K562 (cell line): ENCODE data around the gene SRSF9. TPM values are rescaled to one million over a fixed set of nuclear protein-coding genes. Genes with fewer than 3 reads are reported as not detected.
A peak's percentile ranks its signal among the peaks of the same experiment; 100 is the strongest.

Source experiments
- ATAC-seq: fragments of 200-7000 bp; cut with Tn5 transposase; 3 replicates; pipeline ENCODE4 v1.9.1; 2020; ENCODE audit warnings: moderate library complexity
- BruUV-seq: library from RNA; stranded (reverse); fragments of 400-500 nt; replicated peaks from 2 replicates; lab custom pipeline; 2021; lab: Mats Ljungman, UMichigan
- CTCF ChIA-PET: fragments of 300-600 bp; formaldehyde crosslinking; extraction: SDS; loops from one replicate; lab custom pipeline; 2021; ENCODE audit warnings: low intra/inter-chr PET ratio; lab: Yijun Ruan, JAX
- POLR2A ChIA-PET: fragments of 300-600, 350-650 bp; sonication (Branson Sonifier 250); formaldehyde crosslinking; extraction: SDS; loops from one replicate; lab custom pipeline; 2021; ENCODE audit warnings: antibody characterized with exemption, inconsistent platforms; lab: Yijun Ruan, JAX
- DNase-seq, 4 experiments: peaks; one replicate each; pipeline versions ENCODE4 v3.0.0 to v3.0.0-alpha.2; 2011 to 2018; ENCODE audit warnings: low spot score in 3 of 4, mixed read lengths in 3 of 4; ENCODE audit errors: extremely low read depth in 1 of 4
- FAIRE-seq: peaks from 2 replicates; lab custom pipeline; 2011; peaks lifted over from hg19 to GRCh38; lab: Jason Lieb, UNC
- H2AFZ ChIP-seq: 2 replicates; pipeline ENCODE4 v1.6.0; 2011; ENCODE audit warnings: low read depth, low read length, control low read depth, inconsistent platforms
- H3K27ac ChIP-seq: fragments of 200-600 bp; 3 replicates; pipeline ENCODE4 v1.8.0; 2011; ENCODE audit warnings: low read depth, mild to moderate bottlenecking, control low read depth, inconsistent platforms, low read length, moderate library complexity, mixed read lengths; ENCODE audit errors: extremely low read depth
- H3K27me3 ChIP-seq, 2 experiments: fragments of 300-600 bp in 1 of 2; 2 replicates in 1 of 2; 3 replicates in 1 of 2; pipeline versions ENCODE4 v1.6.0 to v1.8.0; 2011; ENCODE audit warnings: inconsistent platforms in 2 of 2, low read length in 2 of 2, mild to moderate bottlenecking in 1 of 2, mixed read lengths in 1 of 2, moderate library complexity in 1 of 2; ENCODE audit not compliant: control insufficient read depth in 2 of 2, insufficient read depth in 2 of 2
- H3K36me3 ChIP-seq: fragments of 300-600 bp; 3 replicates; pipeline ENCODE4 v1.8.0; 2011; ENCODE audit warnings: mild to moderate bottlenecking, low read length, inconsistent platforms; ENCODE audit not compliant: control insufficient read depth, insufficient read depth
- H3K4me1 ChIP-seq, 2 experiments: fragments of 200-600 bp in 1 of 2; replicated peaks in 1 of 2; 2 replicates in 1 of 2; 3 replicates in 1 of 2; pipeline versions ENCODE4 v1.5.1 to v1.8.0; 2011; ENCODE audit warnings: inconsistent platforms in 2 of 2, low read length in 2 of 2, mild to moderate bottlenecking in 1 of 2, mixed read lengths in 1 of 2, moderate library complexity in 1 of 2; ENCODE audit not compliant: control insufficient read depth in 2 of 2, insufficient read depth in 2 of 2
- H3K4me2 ChIP-seq: 2 replicates; pipeline ENCODE4 v1.6.1; 2011; ENCODE audit warnings: low read length, control low read depth, inconsistent platforms, mixed read lengths; ENCODE audit not compliant: insufficient read depth
- H3K4me3 ChIP-seq: fragments of 200-600 bp; sonication (generic), shearing (Covaris generic); 2 replicates; pipeline ENCODE4 v1.5.1; 2016; ENCODE audit warnings: control low read depth, inconsistent platforms
- H3K79me2 ChIP-seq: fragments of 200-600 bp; 3 replicates; pipeline ENCODE4 v1.8.0; 2011; ENCODE audit warnings: low read length, inconsistent platforms; ENCODE audit not compliant: control insufficient read depth, insufficient read depth
- H3K9ac ChIP-seq, 2 experiments: 2 replicates each; pipeline versions ENCODE4 v1.6.0 to v1.6.1; 2011; ENCODE audit warnings: low read depth in 2 of 2, low read length in 2 of 2, control low read depth in 1 of 2, inconsistent platforms in 1 of 2, mild to moderate bottlenecking in 1 of 2, mixed read lengths in 1 of 2; ENCODE audit not compliant: insufficient read depth in 1 of 2
- H3K9me1 ChIP-seq: one replicate; pipeline ENCODE4 v1.6.0; 2011; ENCODE audit warnings: inconsistent platforms, mild to moderate bottlenecking, low read length, moderate library complexity; ENCODE audit not compliant: control insufficient read depth, insufficient read depth
- H3K9me3 ChIP-seq: replicated peaks from 2 replicates; pipeline ENCODE4 v1.5.1; 2011; ENCODE audit warnings: low read depth, low read length, inconsistent platforms; ENCODE audit not compliant: control insufficient read depth, insufficient read depth
- H4K20me1 ChIP-seq: replicated peaks from 2 replicates; pipeline ENCODE4 v1.6.1; 2011; ENCODE audit warnings: low read length, inconsistent platforms, mixed read lengths; ENCODE audit not compliant: control insufficient read depth, insufficient read depth
- ATF1 ChIP-seq, 2 experiments: fragments of 450-650 bp in 1 of 2; IDR thresholded peaks; 2 replicates each; pipeline ENCODE4 v1.6.1; 2016; ENCODE audit warnings: missing compliant biosample characterization in 1 of 2, missing genetic modification characterization in 1 of 2
- CBFB ChIP-seq: sonication (generic); formaldehyde crosslinking; IDR thresholded peaks from 2 replicates; pipeline ENCODE4 v1.4.0; 2020; ENCODE audit warnings: mild to moderate bottlenecking, missing genetic modification reagents
- CTBP1 ChIP-seq: fragments of 450-650 bp; IDR thresholded peaks from 2 replicates; pipeline ENCODE4 v1.6.1; 2016; ENCODE audit warnings: borderline replicate concordance
- E2F1 ChIP-seq: sonication (generic); formaldehyde crosslinking; IDR thresholded peaks from 2 replicates; pipeline ENCODE4 v1.8.1; 2023; ENCODE audit warnings: mild to moderate bottlenecking, missing genetic modification reagents, moderate library complexity
- ETS2 ChIP-seq: IDR thresholded peaks from 2 replicates; pipeline ENCODE4 v1.6.1; 2016; ENCODE audit warnings: borderline replicate concordance, missing genetic modification characterization, mild to moderate bottlenecking, moderate library complexity, missing compliant biosample characterization; ENCODE audit not compliant: poor library complexity, severe bottlenecking
- ETV1 ChIP-seq: fragments of 450-650 bp; conservative IDR thresholded peaks from 2 replicates; pipeline ENCODE4 v1.6.1; 2016; ENCODE audit warnings: missing genetic modification characterization, control low read depth, low read depth, missing compliant biosample characterization
- HDAC1 ChIP-seq, 2 experiments: fragments of 450-650 bp; IDR thresholded peaks; 2 replicates each; pipeline ENCODE4 v1.6.1; 2016 to 2017; ENCODE audit warnings: inconsistent platforms in 1 of 2, mild to moderate bottlenecking in 1 of 2, moderate library complexity in 1 of 2
- MAZ ChIP-seq, 2 experiments: fragments of 450-650 bp in 1 of 2; sonication (generic) in 1 of 2; formaldehyde crosslinking; IDR thresholded peaks in 1 of 2; conservative IDR thresholded peaks in 1 of 2; 2 replicates each; pipeline versions ENCODE4 v1.4.0 to v1.5.0; 2020; ENCODE audit warnings: mild to moderate bottlenecking in 1 of 2, missing genetic modification reagents in 1 of 2
- MECOM ChIP-seq: fragments of 250-450 bp; sonication (Bioruptor Pico); IDR thresholded peaks from 2 replicates; pipeline ENCODE4 v1.8.0; 2022; ENCODE audit warnings: inconsistent platforms
- MEIS2 ChIP-seq: fragments of 450-650 bp; IDR thresholded peaks from 2 replicates; pipeline ENCODE4 v1.6.1; 2014; ENCODE audit warnings: mild to moderate bottlenecking; ENCODE audit not compliant: partially characterized antibody
- MNT ChIP-seq, 2 experiments: fragments of 450-650 bp; conservative IDR thresholded peaks; 2 replicates each; pipeline ENCODE4 v1.6.1; 2017; ENCODE audit warnings: mild to moderate bottlenecking in 2 of 2, moderate library complexity in 2 of 2
- MYC ChIP-seq, 2 experiments: fragments of 250-450 bp in 1 of 2; sonication (Bioruptor Pico) in 1 of 2; IDR thresholded peaks; 2 replicates each; pipeline versions ENCODE4 v1.5.1 to v1.6.1; 2012 to 2021; ENCODE audit warnings: low read depth in 2 of 2, borderline replicate concordance in 1 of 2, improper control_type of control experiment in 1 of 2, low read length in 1 of 2, mild to moderate bottlenecking in 1 of 2, moderate library complexity in 1 of 2
- PKNOX1 ChIP-seq: fragments of 450-650 bp; IDR thresholded peaks from 2 replicates; pipeline ENCODE4 v1.6.1; 2016
- RFX1 ChIP-seq: fragments of 450-650 bp; IDR thresholded peaks from 2 replicates; pipeline ENCODE4 v1.6.1; 2016; ENCODE audit warnings: mild to moderate bottlenecking, moderate library complexity
- TOE1 ChIP-seq, 2 experiments: fragments of 450-650 bp in 1 of 2; sonication (generic) in 1 of 2; formaldehyde crosslinking in 1 of 2; IDR thresholded peaks; 2 replicates each; pipeline versions ENCODE4 v1.7.1 to v1.8.0; 2016 to 2022; ENCODE audit warnings: borderline replicate concordance in 2 of 2, mild to moderate bottlenecking in 2 of 2, antibody characterized with exemption in 1 of 2, inconsistent platforms in 1 of 2, low read depth in 1 of 2, missing genetic modification reagents in 1 of 2, moderate library complexity in 1 of 2
- ZNF431 ChIP-seq: sonication (generic); formaldehyde crosslinking; IDR thresholded peaks from 2 replicates; pipeline ENCODE4 v1.8.0; 2022; ENCODE audit warnings: mild to moderate bottlenecking, missing genetic modification reagents
- WGBS: fragments of 100-300 bp; shearing (Covaris generic); methylation state at CpG from one replicate; pipeline ENCODE4 v1.1.6; 2016; ENCODE audit warnings: low coverage, mixed read lengths; ENCODE audit not compliant: insufficient coverage; ENCODE audit errors: missing lambda C conversion rate; 5-methylcytosine and 5-hydroxymethylcytosine counted together
- in situ Hi-C: fragments of 300-500 bp; cut with MboI; formaldehyde crosslinking; loops from 4 replicates; pipeline ENCODE4 v1.15.0; 2018; ENCODE audit warnings: inconsistent platforms, mixed read lengths
- intact Hi-C: fragments of 100-400 bp; cut with micrococcal nuclease; formaldehyde crosslinking; loops from 2 replicates; pipeline ENCODE4 v1.14.2; 2022
- polyA plus RNA-seq, 8 experiments: library from polyadenylated mRNA; depleted of rRNA in 4 of 8; stranded (reverse) in 5 of 8; unstranded in 3 of 8; fragments of >200 nt; fragmentation: Nextera tagmentation in 2 of 8; fragmentation: Illumina TruSeq in 1 of 8; extraction: Ambion mirVana in 2 of 8; extraction: Trizol in 1 of 8; gene quantifications; 2 replicates each; pipeline versions ENCODE4 v1.2.1 to v1.2.3, GENCODE V29; 2011 to 2014; ENCODE audit warnings: inconsistent platforms in 1 of 8, missing spikeins in 1 of 8
- total RNA-seq, 7 experiments: library from RNA; depleted of rRNA in 6 of 7; stranded (reverse); fragments of >200 nt in 6 of 7; fragmentation: Illumina TruSeq in 2 of 7; extraction: Trizol in 2 of 7; gene quantifications; 2 replicates each; pipeline versions ENCODE4 v1.2.1 to v1.2.3, GENCODE V29; 2011 to 2021; ENCODE audit warnings: low replicate concordance in 1 of 7

The SRSF9 gene
- total and polyA plus RNA-seq, 9 of the 15 experiments (the other 6 are each of a cell fraction or from before 2014, with no cell fraction given): 40.3 to 291 (median 230) TPM

- WGBS: under 1% methylated on average over 23 of the region's 23 CpGs
- FAIRE-seq (peak; percentile 79), ATAC-seq (peak; percentile 24), DNase-seq (peak in 1 of 4 experiments; percentile 58)
- H3K36me3 ChIP-seq: peaks cover 52% of the 10 kb centered on the region
- H3K4me3 ChIP-seq: peak overlapping the region; percentile 90
- H3K9me3 ChIP-seq: no peaks in the 10 kb centered on the region
- intact Hi-C loops (loop anchor here (5.0 kb wide), 1 partner anchor 114 kb away; the partner anchor contains the start of gene POP5), in situ Hi-C loops (no loop called here)
- BruUV-seq: TSS peak; percentile 41
- H3K9ac ChIP-seq: peak overlapping the region; percentile 87 to 100
- peak overlapping the region; percentile 18; the same call in 1 of the 2 replicates for H2AFZ ChIP-seq
- peaks cover 94% of the 10 kb centered on the region for H3K79me2 ChIP-seq
- H3K27me3 ChIP-seq: no peaks in the 10 kb centered on the region
- peaks cover 18 to 29% of the 10 kb centered on the region in 2 experiments for H3K4me1 ChIP-seq
- no peaks in the 10 kb centered on the region for H3K9me1 ChIP-seq
- H3K27ac ChIP-seq: peak overlapping the region; percentile 96
- POLR2A ChIA-PET: interaction anchor here (0.6 to 3.1 kb wide), 15 partner anchors 9 to 980 kb away, joined by 3 to 23 read pairs (median 5); partner anchors contain the start of genes RNU4-1 and RNU4-2
- CTCF ChIA-PET: no interaction called here
- H4K20me1 ChIP-seq: peaks cover 33% of the 10 kb centered on the region
- peak overlapping the region; percentile 97 for H3K4me2 ChIP-seq
- TF ChIP-seq MAZ (CRISPR knock-in tag; conservative IDR thresholded peaks at IDR 0.05 in 1 of 2, IDR thresholded peaks at IDR 0.05 in 1 of 2) (peak in 1 of 2 experiments; percentile 8; a peak in 1 of 4 replicates), ETS2 (tag) (no peak), MYC (IDR thresholded peaks at IDR 0.05; ENCODE audit: low read depth, low read length) (peak; percentile 42; the same call in 1 of the 2 replicates), MYC (CRISPR knock-in tag; IDR thresholded peaks at IDR 0.05; ENCODE audit: borderline replicate concordance, low read depth) (no peak), ETV1 (tag) (peak; percentile 29; the same call in 1 of the 2 replicates), CBFB (no peak), ATF1 (CRISPR knock-in tag; IDR thresholded peaks at IDR 0.05) (no peak), ATF1 (tag; IDR thresholded peaks at IDR 0.05) (0 out of 2 replicates have a peak, but pooled peaks have one; percentile 32), E2F1 (CRISPR knock-in tag) (0 out of 2 replicates have a peak, but pooled peaks have one; percentile 66), RFX1 (no peak), HDAC1 (IDR thresholded peaks at IDR 0.05) (0 out of 4 replicates have a peak, but pooled peaks of 1 of the 2 experiments have one; percentile 5), MEIS2 (peak; percentile 47), TOE1 (IDR thresholded peaks at IDR 0.05; ENCODE audit: borderline replicate concordance) (peak; percentile 15; the same call in 1 of the 2 replicates), TOE1 (CRISPR knock-in tag; IDR thresholded peaks at IDR 0.05; ENCODE audit: borderline replicate concordance, low read depth) (no peak), CTBP1 (peak; percentile 41; the same call in 1 of the 2 replicates), MECOM (peak; percentile 85), MNT (conservative IDR thresholded peaks at IDR 0.05) (peak in 1 of 2 experiments; percentile 43; a peak in 1 of 4 replicates), PKNOX1 (peak; percentile 76), ZNF431 (CRISPR knock-in tag) (no peak)
Observed at GRCh38 chr12:120468325-120468820, 1.2 kb downstream of the SRSF9 start.
